H1 (cell line): ENCODE data around the gene CAPN10. TPM values are rescaled to one million over a fixed set of nuclear protein-coding genes. Genes with fewer than 3 reads are reported as not detected.

Experiments
- CTCF ChIA-PET: fragments of 300-600 bp; sonication (Branson Sonifier 250); formaldehyde crosslinking; loops from one replicate; lab custom pipeline; 2021; ENCODE audit not compliant: partially characterized antibody; lab: Charles Lee
- POLR2A ChIA-PET: fragments of 300-600 bp; sonication (Branson Sonifier 250); formaldehyde crosslinking; loops from one replicate; lab custom pipeline; 2021; ENCODE audit warnings: inconsistent platforms; ENCODE audit not compliant: partially characterized antibody; lab: Charles Lee
- DNase-seq, 2 experiments: peaks; one replicate each; pipeline versions ENCODE4 v3.0.0 to v3.0.0-alpha.2; 2010 to 2022; ENCODE audit warnings: low spot score in 2 of 2, low read depth in 1 of 2, mixed read lengths in 1 of 2
- FAIRE-seq: peaks from 2 replicates; lab custom pipeline; 2011; peaks lifted over from hg19 to GRCh38; lab: Jason Lieb, UNC
- H2AFZ ChIP-seq: 2 replicates; pipeline ENCODE4 v1.8.1; 2012; ENCODE audit warnings: low read length, inconsistent platforms
- H2AK5ac ChIP-seq: 2 replicates; pipeline ENCODE4 v1.6.1; 2013; ENCODE audit warnings: low read depth, low read length
- H2BK120ac ChIP-seq: replicated peaks from 2 replicates; pipeline ENCODE3; 2013; ENCODE audit warnings: low read depth, low read length, inconsistent platforms
- H2BK12ac ChIP-seq: 2 replicates; pipeline ENCODE4 v1.6.1; 2013; ENCODE audit warnings: low read depth, low read length
- H2BK15ac ChIP-seq: 2 replicates; pipeline ENCODE4 v1.6.1; 2013; ENCODE audit warnings: low read length
- H2BK20ac ChIP-seq: 2 replicates; pipeline ENCODE4 v1.6.1; 2013; ENCODE audit warnings: low read length
- H2BK5ac ChIP-seq: 2 replicates; pipeline ENCODE4 v1.6.1; 2013; ENCODE audit warnings: low read depth, low read length
- H3K14ac ChIP-seq: 2 replicates; pipeline ENCODE4 v1.6.1; 2013; ENCODE audit warnings: inconsistent platforms; ENCODE audit not compliant: insufficient read length
- H3K18ac ChIP-seq: 2 replicates; pipeline ENCODE4 v1.6.1; 2013; ENCODE audit warnings: low read length; ENCODE audit errors: extremely low read depth
- H3K23ac ChIP-seq: 2 replicates; pipeline ENCODE4 v1.6.1; 2013; ENCODE audit warnings: inconsistent platforms; ENCODE audit not compliant: insufficient read length
- H3K23me2 ChIP-seq: 2 replicates; pipeline ENCODE4 v1.6.1; 2013; ENCODE audit warnings: low read depth, low read length
- H3K27ac ChIP-seq: 2 replicates; pipeline ENCODE4 v1.6.1; 2011; ENCODE audit warnings: low read depth, low read length, inconsistent platforms
- H3K27me3 ChIP-seq, 4 experiments: replicated peaks in 1 of 4; 1 replicate in 1 of 4; 2 replicates in 3 of 4; pipeline versions ENCODE4 v1.6.1 to v1.8.1; 2011 to 2013; ENCODE audit warnings: low read length in 3 of 4, mild to moderate bottlenecking in 3 of 4, inconsistent platforms in 2 of 4, mixed read lengths in 2 of 4, moderate library complexity in 1 of 4; ENCODE audit not compliant: control insufficient read depth in 3 of 4, insufficient read depth in 3 of 4; ENCODE audit errors: extremely low read depth in 1 of 4
- H3K36me3 ChIP-seq, 4 experiments: 2 replicates each; pipeline versions ENCODE4 v1.6.1 to v1.8.1; 2011 to 2013; ENCODE audit warnings: mild to moderate bottlenecking in 4 of 4, low read length in 3 of 4, moderate library complexity in 2 of 4, control low read depth in 1 of 4, inconsistent platforms in 1 of 4; ENCODE audit not compliant: insufficient read depth in 4 of 4, control insufficient read depth in 2 of 4
- H3K4ac ChIP-seq: replicated peaks from 2 replicates; pipeline ENCODE3; 2013; ENCODE audit warnings: low read length, low read depth, mixed read lengths, inconsistent platforms; ENCODE audit not compliant: insufficient read length
- H3K4me1 ChIP-seq, 4 experiments: replicated peaks in 1 of 4; 1 replicate in 1 of 4; 2 replicates in 3 of 4; pipeline versions ENCODE4 v1.6.1 to v1.8.1; 2011 to 2013; ENCODE audit warnings: low read length in 3 of 4, inconsistent platforms in 2 of 4, mixed read lengths in 1 of 4; ENCODE audit not compliant: insufficient read depth in 4 of 4, control insufficient read depth in 3 of 4
- H3K4me2 ChIP-seq, 2 experiments: 2 replicates each; pipeline versions ENCODE4 v1.6.1 to v1.8.1; 2011 to 2013; ENCODE audit warnings: low read depth in 2 of 2, low read length in 2 of 2, control low read depth in 1 of 2, inconsistent platforms in 1 of 2, mild to moderate bottlenecking in 1 of 2; ENCODE audit not compliant: insufficient read depth in 1 of 2
- H3K4me3 ChIP-seq, 4 experiments: fragments of 200-600, 300-600 bp in 1 of 4; sonication (generic), shearing (Covaris generic), sonication (Bioruptor Twin) in 1 of 4; 2 replicates each; pipeline versions ENCODE4 v1.5.1 to v1.8.1; 2011 to 2016; ENCODE audit warnings: low read length in 4 of 4, low read depth in 3 of 4, control low read depth in 2 of 4, inconsistent platforms in 2 of 4, mild to moderate bottlenecking in 2 of 4, mixed read lengths in 1 of 4, moderate library complexity in 1 of 4; ENCODE audit not compliant: insufficient read depth in 2 of 4; ENCODE audit errors: extremely low read depth in 1 of 4
- H3K56ac ChIP-seq: replicated peaks from 2 replicates; pipeline ENCODE3; 2013; ENCODE audit warnings: low read depth, mild to moderate bottlenecking, mixed read lengths, low read length, inconsistent platforms; ENCODE audit not compliant: insufficient read length
- H3K79me1 ChIP-seq: 2 replicates; pipeline ENCODE4 v1.6.1; 2013; ENCODE audit warnings: low read depth, low read length, control low read depth
- H3K79me2 ChIP-seq, 2 experiments: 2 replicates each; pipeline versions ENCODE4 v1.6.1 to v1.8.1; 2012 to 2013; ENCODE audit warnings: low read length in 2 of 2, mild to moderate bottlenecking in 2 of 2, inconsistent platforms in 1 of 2; ENCODE audit not compliant: insufficient read depth in 2 of 2, control insufficient read depth in 1 of 2
- H3K9ac ChIP-seq, 4 experiments: replicated peaks in 1 of 4; 1 replicate in 1 of 4; 2 replicates in 3 of 4; pipeline versions ENCODE4 v1.6.1 to v1.8.1; 2011 to 2013; ENCODE audit warnings: low read depth in 3 of 4, low read length in 3 of 4, control low read depth in 2 of 4, mild to moderate bottlenecking in 2 of 4, moderate library complexity in 2 of 4, inconsistent platforms in 1 of 4; ENCODE audit errors: extremely low read depth in 1 of 4
- H3K9me3 ChIP-seq, 2 experiments: 2 replicates each; pipeline versions ENCODE4 v1.6.1 to v1.8.1; 2012 to 2013; ENCODE audit warnings: mild to moderate bottlenecking in 2 of 2, moderate library complexity in 2 of 2, control low read depth in 1 of 2, inconsistent platforms in 1 of 2, low read depth in 1 of 2, low read length in 1 of 2, mixed read lengths in 1 of 2; ENCODE audit not compliant: insufficient read depth in 2 of 2
- H4K20me1 ChIP-seq, 2 experiments: replicated peaks in 1 of 2; 2 replicates each; pipeline versions ENCODE3 to v1.8.1; 2011 to 2013; ENCODE audit warnings: inconsistent platforms in 2 of 2, low read length in 2 of 2, mild to moderate bottlenecking in 1 of 2; ENCODE audit not compliant: insufficient read depth in 2 of 2, control insufficient read depth in 1 of 2
- H4K5ac ChIP-seq: 2 replicates; pipeline ENCODE4 v1.6.1; 2013; ENCODE audit warnings: low read length, low read depth, mixed read lengths, inconsistent platforms; ENCODE audit not compliant: insufficient read length
- H4K8ac ChIP-seq: 2 replicates; pipeline ENCODE4 v1.8.0; 2013; ENCODE audit warnings: mild to moderate bottlenecking, moderate library complexity, low read length, inconsistent platforms; ENCODE audit not compliant: insufficient read depth; ENCODE audit errors: extremely low read depth
- H4K91ac ChIP-seq: replicated peaks from 2 replicates; pipeline ENCODE3; 2013; ENCODE audit warnings: low read length, mixed read lengths, inconsistent platforms; ENCODE audit not compliant: insufficient read length
- GABPA ChIP-seq: IDR thresholded peaks from 2 replicates; pipeline ENCODE4 v1.6.1; 2011; ENCODE audit warnings: mild to moderate bottlenecking, low read length, moderate library complexity, borderline replicate concordance; ENCODE audit not compliant: insufficient read depth
- JUND ChIP-seq: IDR thresholded peaks from 2 replicates; pipeline ENCODE4 v1.6.1; 2011; ENCODE audit warnings: mild to moderate bottlenecking, improper control_type of control experiment, low read length
- NANOG ChIP-seq: IDR thresholded peaks from 2 replicates; pipeline ENCODE4 v1.6.1; 2011; ENCODE audit warnings: low read length, low read depth, mild to moderate bottlenecking, inconsistent platforms; ENCODE audit not compliant: insufficient read depth, poor library complexity, severe bottlenecking
- TAF1 ChIP-seq: IDR thresholded peaks from 2 replicates; pipeline ENCODE4 v1.6.1; 2011; ENCODE audit warnings: mild to moderate bottlenecking, low read depth, low read length
- WGBS, 2 experiments: shearing (Covaris generic) in 1 of 2; methylation state at CpG; one replicate each; pipeline versions ENCODE4 v1.1.6 to v1.1.7; 2013 to 2015; ENCODE audit warnings: low lambda C conversion rate in 2 of 2, mixed read lengths in 2 of 2, inconsistent platforms in 1 of 2, low coverage in 1 of 2, missing lambda C conversion rate in 1 of 2; ENCODE audit not compliant: insufficient replicate concordance in 2 of 2, insufficient coverage in 1 of 2, insufficient read length in 1 of 2; ENCODE audit errors: extremely low coverage in 1 of 2, missing lambda C conversion rate in 1 of 2; 5-methylcytosine and 5-hydroxymethylcytosine counted together
- polyA plus RNA-seq, 7 experiments: library from polyadenylated mRNA; depleted of rRNA in 3 of 7; stranded (reverse) in 5 of 7; unstranded in 2 of 7; fragments of >200 nt in 5 of 7; fragments of 200-250 nt in 2 of 7; gene quantifications; 1 replicate in 5 of 7; 2 replicates in 1 of 7; 4 replicates in 1 of 7; pipeline versions ENCODE4 v1.2.1 to v1.2.3, GENCODE V29; 2011 to 2013; ENCODE audit warnings: missing spikeins in 2 of 7, mixed read lengths in 2 of 7
- total RNA-seq: library from RNA; stranded (reverse); fragmentation: NEBNext Ultra II Directional; extraction: Animal tissue kit (Norgen Biotek cat#: 25700); gene quantifications from 2 replicates; pipeline ENCODE4 v1.2.1, GENCODE V29; 2021

Gene CAPN10
- total and polyA plus RNA-seq, 2 of the 8 experiments (the other 6 are each of a cell fraction or from before 2014, with no cell fraction given) = 30.7 to 39.8 TPM

- 0 out of 2 replicates have a peak overlapping the region, but pooled peaks have one; percentile 32 for H2BK15ac ChIP-seq
- TF ChIP-seq JUND = no peak
- no peak for TF ChIP-seq TAF1
- TF ChIP-seq GABPA = no peak
- no peak for TF ChIP-seq NANOG
- TF ChIP-seq, all 59 proteins: peak for 0
- FAIRE-seq (no peak), DNase-seq (peak in 1 of 2 experiments; percentile 41)
- Histone ChIP-seq H2BK5ac (0 out of 2 replicates have a peak overlapping the region, but pooled peaks have one; percentile 45), H3K14ac (no peak overlapping the region), H3K4ac (no peak overlapping the region), H3K4me3 (peak overlapping the region in 1 of 4 experiments; percentile 41; a peak in 1 of 8 replicates), H3K23ac (no peak overlapping the region), H3K36me3 (no peaks in the 10 kb centered on the region), H3K4me2 (peak overlapping the region in 1 of 2 experiments; percentile 88; a peak in 1 of 4 replicates), H3K23me2 (peaks cover 10% of the 10 kb centered on the region; the same call in 1 of the 2 replicates), H3K27me3 (peaks cover 18 to 34% (median 30%) of the 10 kb centered on the region in 4 experiments), H4K5ac (no peak overlapping the region), H3K4me1 (peaks cover 0 to 30% (median 21%) of the 10 kb centered on the region in 4 experiments; a peak in 6 of 7 replicates), H3K9ac (no peak overlapping the region), H4K20me1 (peaks cover 0 to 10% of the 10 kb centered on the region in 2 experiments), H3K18ac (0 out of 2 replicates have a peak overlapping the region, but pooled peaks have one; percentile 60), H2AK5ac (no peak overlapping the region), H3K56ac (no peak overlapping the region), H2AFZ (no peak overlapping the region), H3K9me3 (no peaks in the 10 kb centered on the region), H4K8ac (peak overlapping the region; percentile 15; the same call in 1 of the 2 replicates), H4K91ac (no peak overlapping the region), H3K79me1 (no peaks in the 10 kb centered on the region), H3K79me2 (no peaks in the 10 kb centered on the region), H2BK20ac (no peak overlapping the region), H2BK12ac (no peak overlapping the region), H3K27ac (no peak overlapping the region), H2BK120ac (no peak overlapping the region)
- CTCF ChIA-PET = interaction anchor here (0.6 to 5.3 kb wide), 19 partner anchors 8 to 129 kb away, joined by 3 to 37 read pairs (median 4); partner anchors contain the start of genes ANKMY1 and CAPN10
- WGBS, 2 experiments = 89% methylated on average over 20 of the region's 26 CpGs; no CpG with 5 or more reads in 1 of the 2 experiments
- POLR2A ChIA-PET = interaction anchor here (0.7 to 3.0 kb wide), 4 partner anchors 8 to 24 kb away, joined by 3 to 21 read pairs (median 4); partner anchors contain the start of genes ANKMY1 and CAPN10
Measured at GRCh38 chr2:240565333-240566202, 21.0 kb upstream of the CAPN10 start.
